Fibroblast of villous mesenchyme (primary cell): ENCODE results near the gene SMPDL3A. TPM values are rescaled to one million over a fixed set of nuclear protein-coding genes. Genes with fewer than 3 reads are reported as not detected.

ENCODE experiments used
- DNase-seq: peaks from one replicate; pipeline ENCODE4 v3.0.0-alpha.2; 2010; ENCODE audit warnings: low read depth
- H3K4me3 ChIP-seq: 2 replicates; pipeline ENCODE4 v1.5.1; 2011; ENCODE audit warnings: low read depth, mild to moderate bottlenecking, low read length
- CTCF ChIP-seq: IDR thresholded peaks from 2 replicates; pipeline ENCODE4 v1.5.1; 2012; ENCODE audit warnings: low read depth, mild to moderate bottlenecking, low read length; ENCODE audit not compliant: insufficient read depth
- total RNA-seq: library from RNA; depleted of rRNA; stranded (reverse); fragments of >200 nt; gene quantifications from 2 replicates; pipeline ENCODE4 v1.2.3, GENCODE V29; 2012

Gene SMPDL3A
- total RNA-seq, 1 donor: 13.4 TPM

- DNase-seq: no peak
- TF ChIP-seq CTCF: no peak
- no peak overlapping the region for H3K4me3 ChIP-seq
Observed at GRCh38 chr6:122775975-122776374, 13.1 kb upstream of the SMPDL3A start.

- no peak for DNase-seq
- no peak overlapping the region for H3K4me3 ChIP-seq
- TF ChIP-seq CTCF: no peak
Observed at GRCh38 chr6:122778302-122778701, 10.8 kb upstream of the SMPDL3A start.

DNA sequence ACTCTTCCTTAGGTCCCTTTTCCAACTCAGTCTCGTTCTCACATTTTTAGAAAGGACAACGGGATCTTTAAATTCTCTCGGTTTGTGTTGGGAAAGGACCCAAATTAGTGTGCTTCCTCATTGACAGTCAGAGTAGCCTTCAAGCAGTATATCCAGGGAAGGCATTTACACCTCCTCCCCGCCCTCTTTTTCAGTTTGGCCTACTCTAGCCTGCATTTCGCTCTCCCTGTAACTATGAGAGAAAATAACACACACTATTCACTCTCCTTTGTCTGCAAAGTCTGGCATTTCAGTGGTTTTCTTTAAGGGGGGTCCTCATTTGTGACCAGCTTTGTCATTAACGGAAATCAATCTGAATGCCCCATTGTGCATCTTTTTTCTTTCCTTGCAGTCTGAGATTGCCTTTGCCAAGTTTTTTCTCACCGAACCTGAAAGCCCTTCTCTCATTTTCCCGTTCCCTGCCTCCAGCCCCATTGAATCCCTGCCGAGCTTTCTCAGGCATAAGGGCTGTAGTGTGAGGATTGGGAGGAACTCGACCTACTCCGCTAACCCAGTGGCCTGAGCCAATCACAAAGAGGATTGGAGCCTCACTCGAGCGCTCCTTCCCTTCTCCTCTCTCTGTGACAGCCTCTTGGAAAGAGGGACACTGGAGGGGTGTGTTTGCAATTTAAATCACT is 9.9 kb upstream of the SMPDL3A start:
- no peak for TF ChIP-seq CTCF
- no peak for DNase-seq
- H3K4me3 ChIP-seq: no peak overlapping the region

- no peak within 1 kb of the TSS for H3K4me3 ChIP-seq
- DNase-seq: no peak
- no peak for TF ChIP-seq CTCF
Observed at GRCh38 chr6:122779667-122780066, 9.4 kb upstream of the SMPDL3A start, which contains the start of gene FABP7. FABP7 (plus strand) TSS chr6:122779716; CDS start chr6:122779795, 79 bp downstream.

- no peak overlapping the region for H3K4me3 ChIP-seq
- no peak for TF ChIP-seq CTCF
- no peak for DNase-seq
Observed at GRCh38 chr6:122780114-122780513, 8.9 kb upstream of the SMPDL3A start.

DNA sequence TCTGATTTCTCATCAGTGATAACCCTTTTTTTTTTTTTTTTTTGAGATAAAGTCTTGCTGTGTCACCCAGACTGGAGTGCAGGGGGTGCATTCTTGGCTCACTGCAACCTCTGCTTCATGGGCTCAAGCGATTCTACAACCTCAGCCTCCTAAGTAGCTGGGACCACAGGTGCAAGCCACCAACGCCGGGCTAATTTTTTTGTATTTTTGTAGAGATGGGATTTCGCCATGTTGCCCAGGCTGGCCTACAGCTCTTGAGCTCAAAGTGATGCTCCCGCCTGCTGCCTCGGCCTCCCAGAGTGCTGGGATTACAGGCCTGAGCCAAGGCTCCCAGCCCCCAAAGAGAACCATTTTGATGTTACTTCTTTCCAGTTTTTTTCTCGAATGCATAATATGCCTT is 7.3 kb upstream of the SMPDL3A start:
- no peak overlapping the region for H3K4me3 ChIP-seq
- DNase-seq: no peak
- no peak for TF ChIP-seq CTCF

GRCh38 chr6:122783401-122783800 is 5.7 kb upstream of the SMPDL3A start:
- H3K4me3 ChIP-seq: no peak overlapping the region
- DNase-seq: no peak
- no peak for TF ChIP-seq CTCF
